GM19467 (cell line): Measurements from ENCODE around the gene EN1.

Experiments
- ATAC-seq: cut with Tn5 transposase; IDR thresholded peaks from one replicate; pipeline ENCODE4 v1.9.1; 2021; ENCODE audit warnings: mild to moderate bottlenecking, moderate library complexity; ENCODE audit not compliant: unreplicated experiment

EN1 gene

GRCh38 chr2:118856330-118856977 is 9.0 kb upstream of the EN1 start:
- ATAC-seq: no peak

GRCh38 chr2:118855451-118856279 is 8.2 kb upstream of the EN1 start:
- ATAC-seq: peak; percentile 66

GRCh38 chr2:118854507-118855345 is 7.3 kb upstream of the EN1 start:
- ATAC-seq: no peak

- ATAC-seq: no peak
These were observed 6.3 kb upstream of the EN1 start for GRCh38 chr2:118853651-118854291.

GRCh38 chr2:118853129-118853640 is 5.7 kb upstream of the EN1 start:
- no peak for ATAC-seq

GRCh38 chr2:118852605-118853128 is 5.2 kb upstream of the EN1 start:
- no peak for ATAC-seq

- no peak for ATAC-seq
These were observed 4.2 kb upstream of the EN1 start for GRCh38 chr2:118851650-118852049.

GRCh38 chr2:118850901-118851415 is 3.5 kb upstream of the EN1 start:
- no peak for ATAC-seq

GRCh38 chr2:118850168-118850900 is 2.9 kb upstream of the EN1 start:
- ATAC-seq: no peak

GRCh38 chr2:118849226-118850167 is 2.0 kb upstream of the EN1 start:
- no peak for ATAC-seq

- ATAC-seq: no peak
These were observed 1.2 kb upstream of the EN1 start for GRCh38 chr2:118848381-118849225.

- ATAC-seq: no peak
These were observed 319 bp upstream of the EN1 start for GRCh38 chr2:118847762-118848172.

GRCh38 chr2:118846442-118846952 is 951 bp downstream of the EN1 start:
- ATAC-seq: no peak

GRCh38 chr2:118845522-118846441 is 1.7 kb downstream of the EN1 start:
- ATAC-seq: no peak

GRCh38 chr2:118845005-118845521 is 2.4 kb downstream of the EN1 start:
- no peak for ATAC-seq
